Right lobe of liver (tissue), 6 donors: ENCODE measurements around the gene SART1. TPM values are rescaled to one million over a fixed set of nuclear protein-coding genes. Genes with fewer than 3 reads are reported as not detected.

Experiments
- ATAC-seq, 4 donors: fragments of 200-7000 bp; cut with Tn5 transposase; one replicate each; pipeline ENCODE4 v1.9.1; 2020; ENCODE audit warnings: mild to moderate bottlenecking in 4 of 4, moderate library complexity in 4 of 4
- DNase-seq, 3 donors: peaks; one replicate each; pipeline ENCODE4 v3.0.0-alpha.2; 2020
- H3K27ac ChIP-seq, 3 donors: fragments of 200-600 bp; one replicate each; pipeline ENCODE4 v1.8.0; 2022
- H3K27me3 ChIP-seq, 2 donors: fragments of 200-600 bp; one replicate each; pipeline ENCODE4 v1.8.0; 2022
- H3K36me3 ChIP-seq, 4 donors: fragments of 200-600 bp; sonication (generic) in 1 of 4; one replicate each; pipeline versions ENCODE4 v1.5.1 to v1.8.0; 2017 to 2022; ENCODE audit warnings: control low read depth in 1 of 4
- H3K4me1 ChIP-seq, 4 donors: fragments of 200-600 bp; sonication (generic) in 1 of 4; one replicate each; pipeline versions ENCODE4 v1.5.1 to v1.8.0; 2017 to 2022; ENCODE audit warnings: control low read depth in 1 of 4
- H3K4me3 ChIP-seq, 3 donors: fragments of 200-600 bp; one replicate each; pipeline ENCODE4 v1.8.0; 2022
- H3K9me3 ChIP-seq, 4 donors: fragments of 200-600 bp; sonication (generic) in 1 of 4; one replicate each; pipeline versions ENCODE4 v1.5.1 to v1.8.0; 2017 to 2022; ENCODE audit warnings: control low read depth in 1 of 4
- CTCF ChIP-seq, 4 donors: fragments of 200-600 bp in 3 of 4; fragments of 450-650 bp in 1 of 4; IDR thresholded peaks; one replicate each; pipeline versions ENCODE4 v1.5.1 to v1.8.0; 2016 to 2022; ENCODE audit warnings: antibody characterized with exemption in 4 of 4, mild to moderate bottlenecking in 2 of 4
- POLR2A ChIP-seq: fragments of 450-650 bp; IDR thresholded peaks from one replicate; pipeline ENCODE4 v1.6.1; 2017; ENCODE audit warnings: antibody characterized with exemption, mild to moderate bottlenecking
- WGBS: methylation state at CpG from one replicate; pipeline ENCODE4 v1.1.6; 2018; ENCODE audit warnings: low coverage, low lambda C conversion rate; ENCODE audit not compliant: insufficient coverage; ENCODE audit errors: missing lambda C conversion rate; 5-methylcytosine and 5-hydroxymethylcytosine counted together
- intact Hi-C, 2 donors: fragments of 100-400 bp; cut with DNase I; formaldehyde crosslinking; loops; one replicate each; pipeline versions ENCODE4 v1.11.2 to v1.14.1; 2022
- total RNA-seq, 6 experiments: library from RNA; depleted of rRNA in 2 of 6; stranded (reverse); fragments of >200 nt in 2 of 6; fragmentation: NEBNext Ultra II Directional in 3 of 6; extraction: Animal tissue kit (Norgen Biotek cat#: 25700) in 3 of 6; gene quantifications; one replicate each; pipeline versions ENCODE4 v1.1.0 to v1.2.4, GENCODE V29; 2016 to 2023
- donor health status: DM: no; HTN: yes; CAD: no.
- donor health status: DM: no; HTN: no; CAD: no.
- donor health status: DM: no; HTN: no; CAD: no.
- donor health status: DM: no; HTN: yes; CAD: no.
- donor health status: DM: no; HTN: yes; CAD: no.

The SART1 gene
- total RNA-seq, 6 experiments from 2014 or later = 14.3 to 34.1 (median 20.6) TPM

GRCh38 chr11:65967329-65967934 lies 5.9 kb downstream of the SART1 start:
- no peaks in the 10 kb centered on the region for H3K27me3 ChIP-seq
- no peak overlapping the region for H3K27ac ChIP-seq
- ATAC-seq (no peak), DNase-seq (no peak)
- no peak overlapping the region for H3K4me3 ChIP-seq
- 94% methylated on average over 6 of the region's 30 CpGs for WGBS
- intact Hi-C loops = no loop called here
- H3K9me3 ChIP-seq = no peaks in the 10 kb centered on the region
- peaks cover 0 to 62% (median 20%) of the 10 kb centered on the region in 4 donors for H3K36me3 ChIP-seq
- H3K4me1 ChIP-seq = peaks cover 0 to 17% (median 7%) of the 10 kb centered on the region in 4 donors
- TF ChIP-seq CTCF (IDR thresholded peaks at IDR 0.05) = no peak
- no peak for TF ChIP-seq POLR2A

- ATAC-seq = peak in 1 of 4 donors; percentile 31
- TF ChIP-seq CTCF (IDR thresholded peaks at IDR 0.05) (no peak), POLR2A (no peak)
- H3K27ac ChIP-seq = no peak overlapping the region
Measured at GRCh38 chr11:65968600-65969482, 7.3 kb downstream of the SART1 start.

GRCh38 chr11:65972116-65972515 lies 10.6 kb downstream of the SART1 start:
- Histone ChIP-seq H3K4me3 (no peak overlapping the region), H3K27me3 (no peaks in the 10 kb centered on the region), H3K9me3 (no peaks in the 10 kb centered on the region), H3K27ac (no peak overlapping the region), H3K4me1 (no peaks in the 10 kb centered on the region), H3K36me3 (peaks cover 0 to 38% (median 9%) of the 10 kb centered on the region in 4 donors)
- 95% methylated on average over 8 of the region's 8 CpGs for WGBS
- ATAC-seq (no peak), DNase-seq (peak in 1 of 3 donors; percentile 6)
- TF ChIP-seq POLR2A = no peak
- TF ChIP-seq CTCF (IDR thresholded peaks at IDR 0.05) = no peak
- intact Hi-C loops = no loop called here

More at GRCh38 chr11:65968600-65969482, 7.3 kb downstream of the SART1 start:
- intact Hi-C loops = no loop called here
- H3K4me3 ChIP-seq = no peak overlapping the region
- DNase-seq = no peak
- peaks cover 0 to 65% (median 21%) of the 10 kb centered on the region in 4 donors for H3K36me3 ChIP-seq
- 73% methylated on average over 8 of the region's 15 CpGs for WGBS
- no peaks in the 10 kb centered on the region for H3K27me3 ChIP-seq
- no peaks in the 10 kb centered on the region for H3K9me3 ChIP-seq
- H3K4me1 ChIP-seq = peaks cover 0 to 3% (median 0%) of the 10 kb centered on the region in 4 donors

GRCh38 chr11:65973439-65974110 lies 12.0 kb downstream of the SART1 start:
- Histone ChIP-seq H3K36me3 (peaks cover 0 to 40% (median 13%) of the 10 kb centered on the region in 4 donors), H3K9me3 (no peaks in the 10 kb centered on the region), H3K27me3 (no peaks in the 10 kb centered on the region), H3K27ac (no peak overlapping the region), H3K4me1 (no peaks in the 10 kb centered on the region), H3K4me3 (no peak overlapping the region)
- WGBS = 75% methylated on average over 6 of the region's 13 CpGs
- peak in 1 of 3 donors; percentile 21 for DNase-seq
- intact Hi-C loops = no loop called here
- no peak for ATAC-seq
- no peak for TF ChIP-seq CTCF (IDR thresholded peaks at IDR 0.05)
